ENCODE measurements around the gene GDI1. TPM values are rescaled to one million over a fixed set of nuclear protein-coding genes. Genes with fewer than 3 reads are reported as not detected.

Gene GDI1
- total RNA-seq, 1 donor from 2014 or later: 144 TPM

DNA sequence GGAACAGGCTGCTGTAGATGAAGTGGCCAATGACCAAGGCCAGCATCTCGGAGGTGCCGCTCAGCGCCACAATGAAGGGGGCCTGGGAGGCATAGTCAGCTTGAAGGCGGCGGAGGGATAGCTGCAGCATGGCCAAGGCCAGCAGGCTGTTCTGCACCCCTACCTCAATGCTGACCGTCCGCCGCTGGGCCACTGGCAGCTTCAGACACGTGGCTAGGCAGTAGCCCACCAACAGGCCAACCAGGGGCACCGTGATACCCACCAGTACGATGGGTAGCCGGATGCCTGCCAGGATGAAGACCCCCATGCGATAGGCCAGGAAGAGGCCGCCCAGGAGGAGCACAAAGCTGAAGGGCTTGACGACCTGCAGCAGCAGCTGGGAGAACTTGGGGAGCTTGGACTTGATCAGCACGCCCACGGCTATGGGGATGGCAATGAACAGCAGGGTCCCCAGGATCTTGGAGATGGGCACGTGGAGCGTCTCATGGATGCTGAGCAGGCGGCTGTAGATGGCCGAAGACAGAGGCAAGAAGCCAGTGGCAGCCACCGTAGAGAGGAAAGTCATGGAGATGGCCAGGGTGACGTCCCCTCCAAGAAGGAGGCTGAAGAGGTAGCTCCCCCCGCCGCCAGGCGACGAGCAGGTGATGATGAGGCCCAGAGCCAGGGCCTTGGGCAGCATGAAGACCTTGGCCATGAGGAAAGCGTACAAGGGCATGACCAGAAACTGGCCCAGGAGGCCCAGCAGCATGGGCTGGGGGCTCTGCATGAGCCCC, 50.8 kb downstream of the GDI1 start:
- no peak for DNase-seq (ENCODE audit: low read depth)
- no peak overlapping the region for H3K4me3 ChIP-seq (ENCODE audit: low read depth, low read length)
- TF ChIP-seq, protein P1, sequence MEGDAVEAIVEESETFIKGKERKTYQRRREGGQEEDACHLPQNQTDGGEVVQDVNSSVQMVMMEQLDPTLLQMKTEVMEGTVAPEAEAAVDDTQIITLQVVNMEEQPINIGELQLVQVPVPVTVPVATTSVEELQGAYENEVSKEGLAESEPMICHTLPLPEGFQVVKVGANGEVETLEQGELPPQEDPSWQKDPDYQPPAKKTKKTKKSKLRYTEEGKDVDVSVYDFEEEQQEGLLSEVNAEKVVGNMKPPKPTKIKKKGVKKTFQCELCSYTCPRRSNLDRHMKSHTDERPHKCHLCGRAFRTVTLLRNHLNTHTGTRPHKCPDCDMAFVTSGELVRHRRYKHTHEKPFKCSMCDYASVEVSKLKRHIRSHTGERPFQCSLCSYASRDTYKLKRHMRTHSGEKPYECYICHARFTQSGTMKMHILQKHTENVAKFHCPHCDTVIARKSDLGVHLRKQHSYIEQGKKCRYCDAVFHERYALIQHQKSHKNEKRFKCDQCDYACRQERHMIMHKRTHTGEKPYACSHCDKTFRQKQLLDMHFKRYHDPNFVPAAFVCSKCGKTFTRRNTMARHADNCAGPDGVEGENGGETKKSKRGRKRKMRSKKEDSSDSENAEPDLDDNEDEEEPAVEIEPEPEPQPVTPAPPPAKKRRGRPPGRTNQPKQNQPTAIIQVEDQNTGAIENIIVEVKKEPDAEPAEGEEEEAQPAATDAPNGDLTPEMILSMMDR (conservative IDR thresholded peaks at IDR 0.05; ENCODE audit: low read depth, low read length): no peak

DNA sequence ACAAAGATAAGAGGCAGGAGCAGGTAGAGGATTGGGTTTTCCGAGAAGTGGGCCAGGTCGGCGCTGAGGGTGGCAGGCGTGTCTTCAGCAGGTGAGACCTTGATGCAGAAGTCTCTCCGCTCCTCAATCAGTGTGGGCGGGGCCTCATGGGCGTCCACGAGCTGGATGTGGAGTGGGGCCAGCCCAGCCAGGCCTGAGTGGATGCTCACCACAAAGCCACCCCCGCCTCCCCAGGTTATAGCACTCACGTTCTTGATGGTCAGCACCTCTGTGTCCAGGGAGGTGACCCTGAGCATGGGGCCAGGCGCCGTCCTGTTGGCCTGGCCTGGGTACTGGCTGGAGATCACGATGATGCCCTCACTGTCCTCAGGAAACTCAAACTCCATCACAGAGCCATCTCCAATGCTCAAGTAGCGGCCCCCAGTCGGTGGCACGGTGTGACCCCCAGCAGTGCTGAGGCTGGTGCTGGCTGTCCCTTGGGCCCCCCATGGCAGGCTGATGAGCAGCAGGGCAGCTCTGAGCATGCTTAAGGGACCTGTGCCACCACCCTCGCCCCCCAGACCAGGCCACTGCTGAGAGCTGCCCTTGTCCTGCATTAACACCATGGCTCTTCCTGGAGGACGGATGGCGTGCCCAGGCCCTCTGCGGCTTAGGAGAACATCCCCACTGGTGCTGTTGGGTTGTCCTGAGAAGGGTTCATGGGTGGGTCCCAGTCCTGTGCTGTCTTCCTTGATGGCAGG, 51.6 kb downstream of the GDI1 start:
- TF ChIP-seq, protein P1 (conservative IDR thresholded peaks at IDR 0.05; ENCODE audit: low read depth, low read length): no peak
- DNase-seq (ENCODE audit: low read depth): no peak
- H3K4me3 ChIP-seq (ENCODE audit: low read depth, low read length): no peak overlapping the region

DNA sequence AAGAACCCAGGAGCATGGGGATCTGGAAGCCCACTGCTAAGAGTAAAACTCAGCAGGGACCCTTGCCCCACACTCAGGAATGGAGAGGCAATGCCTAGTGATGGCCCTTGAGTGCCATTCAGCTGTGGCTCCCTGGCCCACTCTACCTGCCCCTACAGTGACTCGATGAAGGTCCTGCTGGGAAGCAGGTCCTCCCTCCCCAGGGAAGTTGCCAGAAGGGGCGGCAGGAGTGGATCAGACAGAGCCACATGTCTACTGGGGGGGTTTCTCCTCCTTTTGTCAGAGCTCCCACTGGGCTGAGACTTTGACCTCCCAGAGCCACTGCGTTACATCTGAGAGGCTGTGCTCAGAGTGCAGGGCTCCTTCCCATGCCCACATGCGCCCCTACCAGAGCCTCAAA, 52.2 kb downstream of the GDI1 start:
- peak overlapping the region; percentile 59 for H3K4me3 ChIP-seq (ENCODE audit: low read depth, low read length)
- TF ChIP-seq, protein P1 (conservative IDR thresholded peaks at IDR 0.05; ENCODE audit: low read depth, low read length): no peak
- DNase-seq (ENCODE audit: low read depth): no peak

DNA sequence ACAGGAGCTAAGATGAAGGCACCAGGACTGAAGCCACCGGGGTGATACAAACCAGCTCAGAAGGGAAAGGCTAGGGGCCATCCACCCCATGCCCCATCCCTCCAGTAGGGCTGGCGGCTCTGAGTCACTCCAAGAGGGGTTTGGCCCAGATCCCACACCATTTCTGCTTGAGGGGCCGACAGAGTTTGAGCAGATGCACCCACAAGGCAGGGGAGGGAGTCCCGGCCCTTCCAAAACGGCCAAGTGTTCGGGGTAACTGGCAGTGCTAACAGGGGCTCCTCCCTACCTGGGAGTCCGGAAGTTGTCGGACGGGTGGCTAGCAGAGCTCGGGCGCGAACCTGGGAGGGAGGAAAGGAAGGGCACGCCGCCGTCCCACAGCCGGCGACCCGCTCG, 53.1 kb downstream of the GDI1 start:
- H3K4me3 ChIP-seq (ENCODE audit: low read depth, low read length): peak overlapping the region; percentile 59
- no peak for DNase-seq (ENCODE audit: low read depth)
- TF ChIP-seq, protein P1 (conservative IDR thresholded peaks at IDR 0.05; ENCODE audit: low read depth, low read length): no peak

DNA sequence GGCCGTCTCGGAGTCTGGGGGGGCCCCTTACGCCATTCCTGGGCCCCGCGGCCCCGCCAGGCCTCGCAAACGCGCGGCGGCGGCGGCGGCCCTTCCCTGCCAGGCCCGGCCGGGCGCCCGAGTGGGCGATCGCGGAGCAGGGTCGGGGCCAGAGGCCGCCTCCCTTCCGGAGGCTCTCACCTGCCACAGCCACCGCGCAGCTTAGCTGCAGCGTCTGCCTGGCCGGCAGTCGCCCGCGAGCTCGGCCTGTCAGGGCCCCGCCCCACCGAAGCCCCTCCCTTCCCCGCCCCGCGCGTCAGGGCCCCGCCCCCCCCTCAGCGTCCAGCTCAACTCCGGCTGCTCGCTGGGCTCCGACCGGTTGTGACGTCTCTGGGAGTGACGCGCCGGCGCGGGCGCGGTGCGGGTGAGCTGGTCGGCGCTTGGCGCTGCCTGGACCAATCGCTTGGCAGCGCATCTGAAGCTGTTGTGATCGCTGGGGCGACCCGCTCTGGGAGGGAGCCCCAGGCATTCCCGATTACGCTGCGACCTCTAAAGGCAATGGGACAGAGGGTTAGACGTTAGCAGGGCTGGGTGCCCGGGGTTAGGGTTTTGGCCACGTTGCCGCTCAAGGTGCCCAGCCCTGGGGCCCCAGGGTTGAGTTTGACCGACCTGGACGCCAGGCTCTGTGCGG, 53.6 kb downstream of the GDI1 start, which contains the start of gene SLC10A3:
TSS of gene SLC10A3 (minus strand) at position 216 of the 670 bp plus-strand sequence. CDS start 1,689 bp downstream, outside the sequence.
- DNase-seq (ENCODE audit: low read depth): peak; percentile 26
- TF ChIP-seq, protein P1 (conservative IDR thresholded peaks at IDR 0.05; ENCODE audit: low read depth, low read length): no peak
- peak within 1 kb of the TSS; percentile 69 for H3K4me3 ChIP-seq (ENCODE audit: low read depth, low read length)

Other genes with a start within 250 kb of the GDI1 start
- not detected in 2 replicates for gene OPN1MW2, start 217.4 kb upstream of the GDI1 start, total RNA-seq
- gene OPN1MW3, start 179.6 kb upstream of the GDI1 start, total RNA-seq: not detected in 2 replicates
- gene TEX28, start 142.0 kb upstream of the GDI1 start, total RNA-seq: not detected in 2 replicates
- gene TKTL1, start 141.4 kb upstream of the GDI1 start, total RNA-seq: 0.17 TPM in 1 of 2 replicates, not detected in the other
- gene FLNA, start 62.5 kb upstream of the GDI1 start, total RNA-seq: 953 and 1,430 TPM in 2 replicates
- gene EMD, start 57.9 kb upstream of the GDI1 start, total RNA-seq: 50.7 and 63.0 TPM in 2 replicates
- gene RPL10, start 38.8 kb upstream of the GDI1 start, total RNA-seq: 5,736 and 6,055 TPM in 2 replicates
- 20.7 and 27.7 TPM in 2 replicates for gene DNASE1L1, start 27.9 kb upstream of the GDI1 start, total RNA-seq
- gene TAFAZZIN, start 25.6 kb upstream of the GDI1 start, total RNA-seq: 33.6 and 55.8 TPM in 2 replicates
- 28.5 and 55.1 TPM in 2 replicates for gene ATP6AP1, start 8.5 kb upstream of the GDI1 start, total RNA-seq
- 51.1 and 74.1 TPM in 2 replicates for gene FAM50A, start 7.0 kb downstream of the GDI1 start, total RNA-seq
- gene PLXNA3, start 21.1 kb downstream of the GDI1 start, total RNA-seq: 5.9 and 14.6 TPM in 2 replicates
- 23.0 and 28.4 TPM in 2 replicates for gene LAGE3, start 42.1 kb downstream of the GDI1 start, total RNA-seq
- 39.4 and 65.5 TPM in 2 replicates for gene UBL4A, start 49.5 kb downstream of the GDI1 start, total RNA-seq
- 26.1 and 29.1 TPM in 2 replicates for gene SLC10A3, start 53.5 kb downstream of the GDI1 start, total RNA-seq
- 24.8 and 31.8 TPM in 2 replicates for gene FAM3A, start 79.1 kb downstream of the GDI1 start, total RNA-seq
- 70.5 and 84.1 TPM in 2 replicates for gene G6PD, start 109.7 kb downstream of the GDI1 start, total RNA-seq
- 15.8 and 21.4 TPM in 2 replicates for gene IKBKG, start 110.5 kb downstream of the GDI1 start, total RNA-seq
- gene CTAG1A, start 148.0 kb downstream of the GDI1 start, total RNA-seq: not detected in 2 replicates
- gene CTAG1B, start 182.1 kb downstream of the GDI1 start, total RNA-seq: not detected in 2 replicates
- gene CTAG2, start 216.4 kb downstream of the GDI1 start, total RNA-seq: not detected in 2 replicates